Liver (tissue), 3 donors: Measurements from ENCODE around the gene TMED6.

ENCODE experiments used
- CTCF ChIP-seq: fragments of 150-350 bp; IDR thresholded peaks from 2 replicates; pipeline ENCODE4 v1.5.1; 2017; ENCODE audit warnings: improper control_type of control experiment, low read depth, low read length; ENCODE audit not compliant: missing input control
- EGR1 ChIP-seq, 2 donors: IDR thresholded peaks; 2 replicates each; pipeline ENCODE4 v1.6.1; 2016 to 2018; ENCODE audit warnings: antibody characterized with exemption in 2 of 2, low read depth in 2 of 2
- GABPA ChIP-seq, 2 donors: IDR thresholded peaks in 1 of 2; conservative IDR thresholded peaks in 1 of 2; 2 replicates each; pipeline ENCODE4 v1.6.1; 2016; ENCODE audit warnings: antibody characterized with exemption in 2 of 2, mild to moderate bottlenecking in 1 of 2, moderate library complexity in 1 of 2
- HNF4G ChIP-seq: IDR thresholded peaks from 2 replicates; pipeline ENCODE4 v1.6.1; 2016; ENCODE audit warnings: antibody characterized with exemption
- TAF1 ChIP-seq: conservative IDR thresholded peaks from 2 replicates; pipeline ENCODE4 v1.6.1; 2016; ENCODE audit warnings: antibody characterized with exemption, mild to moderate bottlenecking
- YY1 ChIP-seq: IDR thresholded peaks from 2 replicates; pipeline ENCODE4 v1.6.1; 2016; ENCODE audit warnings: antibody characterized with exemption, mild to moderate bottlenecking
- ZBTB33 ChIP-seq: IDR thresholded peaks from 2 replicates; pipeline ENCODE4 v1.6.1; 2016; ENCODE audit warnings: antibody characterized with exemption
- donor health status: healthy.
- donor health status: healthy.

GRCh38 chr16:69349536-69349935, 2.0 kb downstream of the TMED6 start:
- TF ChIP-seq HNF4G: no peak
- TF ChIP-seq EGR1 (IDR thresholded peaks at IDR 0.05; ENCODE audit: low read depth in 2 of 2): no peak
- no peak for TF ChIP-seq CTCF
- no peak for TF ChIP-seq GABPA (IDR thresholded peaks at IDR 0.05 in 1 of 2, conservative IDR thresholded peaks at IDR 0.05 in 1 of 2)
- no peak for TF ChIP-seq TAF1
- no peak for TF ChIP-seq YY1
- no peak for TF ChIP-seq ZBTB33
